GM23338 (cell line): ENCODE measurements around the gene ERBB4. TPM values are rescaled to one million over a fixed set of nuclear protein-coding genes. Genes with fewer than 3 reads are reported as not detected.

ENCODE experiments used
- ATAC-seq: fragments of 200-7000 bp; cut with Tn5 transposase; 3 replicates; pipeline ENCODE4 v1.9.1; 2020
- DNase-seq: peaks from one replicate; pipeline ENCODE4 v3.0.0-alpha.2; 2015; ENCODE audit warnings: low spot score
- H2AFZ ChIP-seq: fragments of 200-600 bp; sonication (generic); 2 replicates; pipeline ENCODE4 v1.8.0; 2016; ENCODE audit warnings: antibody characterized with exemption, mild to moderate bottlenecking, moderate library complexity
- H3F3A ChIP-seq: fragments of 200-600 bp; sonication (generic); replicated peaks from 2 replicates; pipeline ENCODE4 v1.8.0; 2017; ENCODE audit warnings: antibody characterized with exemption, mixed run types, low read depth
- H3K27ac ChIP-seq: fragments of 200-600 bp; sonication (generic); 2 replicates; pipeline ENCODE4 v1.6.1; 2016; ENCODE audit warnings: low read depth
- H3K27me3 ChIP-seq: fragments of 200-600 bp; sonication (generic); 2 replicates; pipeline ENCODE4 v1.8.0; 2016; ENCODE audit warnings: mild to moderate bottlenecking, mixed run types, moderate library complexity; ENCODE audit not compliant: insufficient read depth
- H3K36me3 ChIP-seq: fragments of 200-600 bp; sonication (generic); 2 replicates; pipeline ENCODE4 v1.8.0; 2016; ENCODE audit warnings: mild to moderate bottlenecking; ENCODE audit not compliant: insufficient read depth
- H3K4me1 ChIP-seq: fragments of 200-600 bp; sonication (generic); 2 replicates; pipeline ENCODE4 v1.8.0; 2016; ENCODE audit warnings: mild to moderate bottlenecking, moderate library complexity; ENCODE audit not compliant: insufficient read depth
- H3K4me2 ChIP-seq: fragments of 200-600 bp; sonication (generic); 2 replicates; pipeline ENCODE4 v1.7.1; 2017; ENCODE audit warnings: mixed run types
- H3K4me3 ChIP-seq: fragments of 200-600 bp; sonication (generic); 2 replicates; pipeline ENCODE4 v1.6.1; 2016; ENCODE audit warnings: mixed run types
- H3K79me2 ChIP-seq: fragments of 200-600 bp; sonication (generic); replicated peaks from 2 replicates; pipeline ENCODE4 v1.8.0; 2017; ENCODE audit warnings: mild to moderate bottlenecking; ENCODE audit not compliant: insufficient read depth
- H3K9me2 ChIP-seq: fragments of 200-600 bp; sonication (generic); 2 replicates; pipeline ENCODE4 v1.8.0; 2017; ENCODE audit not compliant: insufficient read depth
- H4K20me1 ChIP-seq: fragments of 200-600 bp; sonication (generic); replicated peaks from 2 replicates; pipeline ENCODE4 v1.8.0; 2017; ENCODE audit warnings: mild to moderate bottlenecking; ENCODE audit not compliant: insufficient read depth
- H3K27ac Mint-ChIP-seq: 2 replicates; pipeline ENCODE4 v1.8.0; 2020; ENCODE audit warnings: inconsistent platforms, mild to moderate bottlenecking, moderate library complexity, mixed read lengths
- H3K27me3 Mint-ChIP-seq: 3 replicates; pipeline ENCODE4 v1.8.0; 2022; ENCODE audit warnings: low read depth, mild to moderate bottlenecking, moderate library complexity, mixed read lengths, inconsistent platforms; ENCODE audit not compliant: insufficient read depth, poor library complexity
- H3K36me3 Mint-ChIP-seq: 3 replicates; pipeline ENCODE4 v1.8.0; 2021; ENCODE audit warnings: low read depth, mild to moderate bottlenecking, inconsistent platforms, moderate library complexity, mixed read lengths
- H3K4me1 Mint-ChIP-seq: 3 replicates; pipeline ENCODE4 v1.8.0; 2020; ENCODE audit warnings: mild to moderate bottlenecking, inconsistent platforms, mixed read lengths
- H3K4me3 Mint-ChIP-seq: 3 replicates; pipeline ENCODE4 v1.8.0; 2021; ENCODE audit warnings: moderate library complexity, mild to moderate bottlenecking, inconsistent platforms, mixed read lengths
- H3K9me3 Mint-ChIP-seq: 3 replicates; pipeline ENCODE4 v1.8.0; 2020; ENCODE audit warnings: moderate library complexity, mild to moderate bottlenecking, inconsistent platforms, mixed read lengths
- CREB1 ChIP-seq: fragments of 250-450 bp; sonication (Bioruptor Pico); IDR thresholded peaks from 2 replicates; pipeline ENCODE4 v1.5.0; 2020; ENCODE audit warnings: low read depth, mild to moderate bottlenecking, moderate library complexity
- EZH2 ChIP-seq: fragments of 200-600 bp; sonication (generic); IDR thresholded peaks from one replicate; pipeline ENCODE4 v1.8.0; 2017; ENCODE audit warnings: antibody characterized with exemption, mild to moderate bottlenecking, low read depth; ENCODE audit not compliant: unreplicated experiment
- JUNB ChIP-seq: IDR thresholded peaks from one replicate; pipeline ENCODE4 v1.6.1; 2016; ENCODE audit warnings: antibody characterized with exemption; ENCODE audit not compliant: unreplicated experiment
- NANOG ChIP-seq: IDR thresholded peaks from 2 replicates; pipeline ENCODE4 v1.6.1; 2016; ENCODE audit warnings: antibody characterized with exemption, borderline replicate concordance
- POLR2AphosphoS5 ChIP-seq: IDR thresholded peaks from 2 replicates; pipeline ENCODE4 v1.6.1; 2016; ENCODE audit warnings: antibody characterized with exemption, low read depth
- STAT1 ChIP-seq: IDR thresholded peaks from one replicate; pipeline ENCODE4 v1.6.1; 2016; ENCODE audit warnings: antibody characterized with exemption; ENCODE audit not compliant: unreplicated experiment
- ZNF114 ChIP-seq: fragments of 250-450 bp; sonication (Bioruptor Pico); IDR thresholded peaks from 2 replicates; pipeline ENCODE4 v1.5.0; 2020; ENCODE audit warnings: mild to moderate bottlenecking, moderate library complexity
- polyA plus RNA-seq: library from polyadenylated mRNA; unstranded; fragments of >200 nt; fragmentation: Nextera tagmentation; extraction: Ambion mirVana; gene quantifications from 2 replicates; pipeline ENCODE4 v1.2.1, GENCODE V29; 2016
- total RNA-seq: library from RNA; depleted of rRNA; stranded (reverse); fragments of >200 nt; shearing (Covaris generic); gene quantifications from 2 replicates; pipeline ENCODE4 v1.2.3, GENCODE V29; 2014
- TF ChIP-seq, protein P1 (sequence below): fragments of 250-450 bp; sonication (Bioruptor Pico); IDR thresholded peaks from 2 replicates; pipeline ENCODE4 v1.5.0; 2020; ENCODE audit warnings: mild to moderate bottlenecking, moderate library complexity
- TF ChIP-seq, protein P2 (sequence below): IDR thresholded peaks from 2 replicates; pipeline ENCODE4 v1.6.1; 2016; ENCODE audit warnings: antibody characterized with exemption

Gene ERBB4
- total and polyA plus RNA-seq, 2 experiments from 2014 or later: 0.73 to 1.1 TPM

DNA sequence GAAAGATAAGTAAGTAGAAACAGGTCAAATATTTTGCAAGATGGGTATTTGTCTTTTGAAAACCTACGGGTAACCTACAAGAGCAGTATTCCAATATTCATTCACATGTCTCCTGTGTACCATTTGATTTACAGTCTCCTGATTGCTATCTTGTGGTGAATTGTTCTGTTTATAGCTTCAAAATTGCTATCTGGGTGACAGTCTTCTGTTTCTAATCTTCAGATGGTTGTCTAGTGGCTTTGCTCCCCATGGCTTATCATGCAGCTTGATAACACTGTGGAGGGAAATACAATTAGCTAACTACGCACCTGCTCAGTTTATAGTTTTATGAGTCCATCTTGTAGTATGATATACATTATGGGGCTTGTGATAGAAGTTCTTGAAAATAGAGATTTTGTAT, 1165.4 kb downstream of the ERBB4 start (continued):
- TF ChIP-seq, protein P1, sequence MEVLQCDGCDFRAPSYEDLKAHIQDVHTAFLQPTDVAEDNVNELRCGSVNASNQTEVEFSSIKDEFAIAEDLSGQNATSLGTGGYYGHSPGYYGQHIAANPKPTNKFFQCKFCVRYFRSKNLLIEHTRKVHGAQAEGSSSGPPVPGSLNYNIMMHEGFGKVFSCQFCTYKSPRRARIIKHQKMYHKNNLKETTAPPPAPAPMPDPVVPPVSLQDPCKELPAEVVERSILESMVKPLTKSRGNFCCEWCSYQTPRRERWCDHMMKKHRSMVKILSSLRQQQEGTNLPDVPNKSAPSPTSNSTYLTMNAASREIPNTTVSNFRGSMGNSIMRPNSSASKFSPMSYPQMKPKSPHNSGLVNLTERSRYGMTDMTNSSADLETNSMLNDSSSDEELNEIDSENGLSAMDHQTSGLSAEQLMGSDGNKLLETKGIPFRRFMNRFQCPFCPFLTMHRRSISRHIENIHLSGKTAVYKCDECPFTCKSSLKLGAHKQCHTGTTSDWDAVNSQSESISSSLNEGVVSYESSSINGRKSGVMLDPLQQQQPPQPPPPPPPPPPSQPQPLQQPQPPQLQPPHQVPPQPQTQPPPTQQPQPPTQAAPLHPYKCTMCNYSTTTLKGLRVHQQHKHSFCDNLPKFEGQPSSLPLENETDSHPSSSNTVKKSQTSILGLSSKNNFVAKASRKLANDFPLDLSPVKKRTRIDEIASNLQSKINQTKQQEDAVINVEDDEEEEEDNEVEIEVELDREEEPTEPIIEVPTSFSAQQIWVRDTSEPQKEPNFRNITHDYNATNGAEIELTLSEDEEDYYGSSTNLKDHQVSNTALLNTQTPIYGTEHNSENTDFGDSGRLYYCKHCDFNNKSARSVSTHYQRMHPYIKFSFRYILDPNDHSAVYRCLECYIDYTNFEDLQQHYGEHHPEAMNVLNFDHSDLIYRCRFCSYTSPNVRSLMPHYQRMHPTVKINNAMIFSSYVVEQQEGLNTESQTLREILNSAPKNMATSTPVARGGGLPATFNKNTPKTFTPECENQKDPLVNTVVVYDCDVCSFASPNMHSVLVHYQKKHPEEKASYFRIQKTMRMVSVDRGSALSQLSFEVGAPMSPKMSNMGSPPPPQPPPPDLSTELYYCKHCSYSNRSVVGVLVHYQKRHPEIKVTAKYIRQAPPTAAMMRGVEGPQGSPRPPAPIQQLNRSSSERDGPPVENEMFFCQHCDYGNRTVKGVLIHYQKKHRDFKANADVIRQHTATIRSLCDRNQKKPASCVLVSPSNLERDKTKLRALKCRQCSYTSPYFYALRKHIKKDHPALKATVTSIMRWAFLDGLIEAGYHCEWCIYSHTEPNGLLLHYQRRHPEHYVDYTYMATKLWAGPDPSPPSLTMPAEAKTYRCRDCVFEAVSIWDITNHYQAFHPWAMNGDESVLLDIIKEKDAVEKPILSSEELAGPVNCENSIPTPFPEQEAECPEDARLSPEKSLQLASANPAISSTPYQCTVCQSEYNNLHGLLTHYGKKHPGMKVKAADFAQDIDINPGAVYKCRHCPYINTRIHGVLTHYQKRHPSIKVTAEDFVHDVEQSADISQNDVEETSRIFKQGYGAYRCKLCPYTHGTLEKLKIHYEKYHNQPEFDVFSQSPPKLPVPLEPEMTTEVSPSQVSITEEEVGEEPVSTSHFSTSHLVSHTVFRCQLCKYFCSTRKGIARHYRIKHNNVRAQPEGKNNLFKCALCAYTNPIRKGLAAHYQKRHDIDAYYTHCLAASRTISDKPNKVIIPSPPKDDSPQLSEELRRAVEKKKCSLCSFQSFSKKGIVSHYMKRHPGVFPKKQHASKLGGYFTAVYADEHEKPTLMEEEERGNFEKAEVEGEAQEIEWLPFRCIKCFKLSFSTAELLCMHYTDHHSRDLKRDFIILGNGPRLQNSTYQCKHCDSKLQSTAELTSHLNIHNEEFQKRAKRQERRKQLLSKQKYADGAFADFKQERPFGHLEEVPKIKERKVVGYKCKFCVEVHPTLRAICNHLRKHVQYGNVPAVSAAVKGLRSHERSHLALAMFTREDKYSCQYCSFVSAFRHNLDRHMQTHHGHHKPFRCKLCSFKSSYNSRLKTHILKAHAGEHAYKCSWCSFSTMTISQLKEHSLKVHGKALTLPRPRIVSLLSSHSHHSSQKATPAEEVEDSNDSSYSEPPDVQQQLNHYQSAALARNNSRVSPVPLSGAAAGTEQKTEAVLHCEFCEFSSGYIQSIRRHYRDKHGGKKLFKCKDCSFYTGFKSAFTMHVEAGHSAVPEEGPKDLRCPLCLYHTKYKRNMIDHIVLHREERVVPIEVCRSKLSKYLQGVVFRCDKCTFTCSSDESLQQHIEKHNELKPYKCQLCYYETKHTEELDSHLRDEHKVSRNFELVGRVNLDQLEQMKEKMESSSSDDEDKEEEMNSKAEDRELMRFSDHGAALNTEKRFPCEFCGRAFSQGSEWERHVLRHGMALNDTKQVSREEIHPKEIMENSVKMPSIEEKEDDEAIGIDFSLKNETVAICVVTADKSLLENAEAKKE (CRISPR knock-in tag): no peak
- TF ChIP-seq STAT1 (no peak), CREB1 (CRISPR knock-in tag) (no peak), JUNB (no peak)
- TF ChIP-seq, protein P2, sequence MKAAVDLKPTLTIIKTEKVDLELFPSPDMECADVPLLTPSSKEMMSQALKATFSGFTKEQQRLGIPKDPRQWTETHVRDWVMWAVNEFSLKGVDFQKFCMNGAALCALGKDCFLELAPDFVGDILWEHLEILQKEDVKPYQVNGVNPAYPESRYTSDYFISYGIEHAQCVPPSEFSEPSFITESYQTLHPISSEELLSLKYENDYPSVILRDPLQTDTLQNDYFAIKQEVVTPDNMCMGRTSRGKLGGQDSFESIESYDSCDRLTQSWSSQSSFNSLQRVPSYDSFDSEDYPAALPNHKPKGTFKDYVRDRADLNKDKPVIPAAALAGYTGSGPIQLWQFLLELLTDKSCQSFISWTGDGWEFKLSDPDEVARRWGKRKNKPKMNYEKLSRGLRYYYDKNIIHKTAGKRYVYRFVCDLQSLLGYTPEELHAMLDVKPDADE: no peak

DNA sequence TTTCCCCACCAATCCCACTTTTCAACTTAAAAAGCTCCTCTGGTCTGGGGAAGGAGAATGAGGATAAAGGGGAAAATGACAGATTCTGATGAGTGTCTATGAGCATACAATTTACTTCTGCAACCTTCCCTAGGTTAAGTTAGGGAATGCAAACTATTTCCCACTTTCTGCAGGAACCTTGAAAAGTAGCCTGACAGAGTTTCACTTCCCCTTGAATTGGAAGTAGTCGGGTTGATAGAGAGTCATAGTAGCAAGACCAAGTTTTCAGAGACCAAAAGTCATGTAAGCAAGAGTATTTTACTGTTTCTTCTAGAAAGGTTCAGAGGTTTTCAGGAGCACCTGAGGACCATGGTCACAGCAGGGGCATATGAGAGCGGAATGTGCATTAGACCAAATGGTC, 1167.1 kb downstream of the ERBB4 start:
- H3K4me2 ChIP-seq: no peak overlapping the region
- H3K27me3 ChIP-seq: no peaks in the 10 kb centered on the region
- H4K20me1 ChIP-seq: no peaks in the 10 kb centered on the region
- no peaks in the 10 kb centered on the region for H3F3A ChIP-seq
- H3K27ac Mint-ChIP-seq: no peak overlapping the region
- H3K4me1 Mint-ChIP-seq: peaks cover 15% of the 10 kb centered on the region
- H3K36me3 ChIP-seq: no peaks in the 10 kb centered on the region
- ATAC-seq (no peak), DNase-seq (no peak)
- H3K36me3 Mint-ChIP-seq: no peaks in the 10 kb centered on the region
- H3K27ac ChIP-seq: no peak overlapping the region
- peaks cover 11% of the 10 kb centered on the region; the same call in 1 of the 2 replicates for H3K4me1 ChIP-seq
- no peaks in the 10 kb centered on the region for H3K79me2 ChIP-seq
- no peak overlapping the region for H3K4me3 Mint-ChIP-seq
- H3K4me3 ChIP-seq: no peak overlapping the region
- no peaks in the 10 kb centered on the region for H3K9me3 Mint-ChIP-seq
- no peaks in the 10 kb centered on the region for H3K27me3 Mint-ChIP-seq
- no peak overlapping the region for H2AFZ ChIP-seq
- no peaks in the 10 kb centered on the region for H3K9me2 ChIP-seq
- no peak for TF ChIP-seq EZH2
- no peak for TF ChIP-seq POLR2AphosphoS5
- no peak for TF ChIP-seq NANOG
- TF ChIP-seq JUNB: no peak
- no peak for TF ChIP-seq ZNF114 (CRISPR knock-in tag)
- TF ChIP-seq, protein P1 (CRISPR knock-in tag): no peak
